ENCODE data around the gene RAB11FIP3. TPM values are rescaled to one million over a fixed set of nuclear protein-coding genes. Genes with fewer than 3 reads are reported as not detected.
"Not testable (repeated sequence)": the region's sequence is repeated elsewhere in the genome, so short reads cannot be mapped to it uniquely, and the experiment has no call there.

RAB11FIP3 gene
- total RNA-seq, 1 donor from 2014 or later = 26.5 TPM

GRCh38 chr16:489606-490005 lies 64.2 kb downstream of the RAB11FIP3 start:
- FAIRE-seq (no peak), DNase-seq (ENCODE audit: low spot score in 2 of 2) (no peak)

DNA sequence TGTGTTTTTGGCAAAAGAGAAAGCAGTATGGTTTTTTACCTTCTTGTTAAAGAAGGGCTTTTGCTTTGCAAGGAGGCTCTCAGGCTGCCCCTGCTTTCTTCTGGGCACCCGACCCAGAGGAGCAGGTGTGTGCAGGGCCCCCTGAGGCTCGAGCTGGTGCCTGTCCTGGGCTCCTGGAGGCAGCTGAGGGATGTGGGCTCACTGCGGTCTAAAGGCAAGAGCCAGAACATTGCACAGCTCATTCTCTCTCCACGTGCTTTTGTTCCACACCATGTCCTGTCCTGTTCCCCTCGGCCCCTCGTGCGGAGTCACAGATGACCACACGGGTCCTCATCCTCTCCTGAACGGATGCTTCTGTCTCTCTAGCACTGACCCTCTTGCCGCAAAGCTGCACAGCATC lies 65.3 kb downstream of the RAB11FIP3 start:
- no peak for FAIRE-seq
- DNase-seq (ENCODE audit: low spot score in 2 of 2) = no peak

DNA sequence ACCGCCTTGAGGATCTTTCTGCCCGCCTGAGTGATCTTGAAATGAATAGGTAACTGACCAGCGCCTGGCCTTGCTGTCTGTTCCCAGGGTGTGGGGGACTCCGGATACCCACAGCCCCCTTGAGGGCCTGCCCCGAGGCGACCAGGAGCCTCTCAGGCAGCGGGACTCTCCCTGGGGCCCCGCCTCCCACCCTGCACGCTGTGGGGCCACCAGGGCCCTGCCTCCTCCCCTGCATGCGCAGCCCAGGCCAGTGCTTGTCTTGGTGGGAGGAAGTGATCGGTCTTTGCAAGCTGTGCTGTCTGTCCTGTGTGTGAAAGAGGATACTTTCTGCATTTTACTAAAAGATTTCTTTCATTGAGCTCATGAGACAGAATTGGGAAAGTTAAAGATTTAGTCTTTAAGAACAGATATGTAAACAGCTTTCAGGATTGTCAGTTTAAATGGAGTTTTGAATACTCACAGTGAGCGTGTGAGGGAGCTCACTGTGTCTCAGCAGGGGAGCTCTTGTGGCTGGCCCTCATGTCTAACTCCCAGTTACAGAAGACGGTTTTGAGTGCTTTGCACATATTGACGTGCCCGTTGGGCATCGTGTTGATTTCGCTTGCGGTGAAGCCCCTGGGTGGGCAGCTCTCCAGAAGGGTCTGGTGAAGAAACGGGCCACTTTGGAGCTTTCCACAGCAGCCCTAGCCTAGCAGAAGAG lies 65.9 kb downstream of the RAB11FIP3 start:
- DNase-seq (ENCODE audit: low spot score in 2 of 2) (no peak), FAIRE-seq (no peak)

DNA sequence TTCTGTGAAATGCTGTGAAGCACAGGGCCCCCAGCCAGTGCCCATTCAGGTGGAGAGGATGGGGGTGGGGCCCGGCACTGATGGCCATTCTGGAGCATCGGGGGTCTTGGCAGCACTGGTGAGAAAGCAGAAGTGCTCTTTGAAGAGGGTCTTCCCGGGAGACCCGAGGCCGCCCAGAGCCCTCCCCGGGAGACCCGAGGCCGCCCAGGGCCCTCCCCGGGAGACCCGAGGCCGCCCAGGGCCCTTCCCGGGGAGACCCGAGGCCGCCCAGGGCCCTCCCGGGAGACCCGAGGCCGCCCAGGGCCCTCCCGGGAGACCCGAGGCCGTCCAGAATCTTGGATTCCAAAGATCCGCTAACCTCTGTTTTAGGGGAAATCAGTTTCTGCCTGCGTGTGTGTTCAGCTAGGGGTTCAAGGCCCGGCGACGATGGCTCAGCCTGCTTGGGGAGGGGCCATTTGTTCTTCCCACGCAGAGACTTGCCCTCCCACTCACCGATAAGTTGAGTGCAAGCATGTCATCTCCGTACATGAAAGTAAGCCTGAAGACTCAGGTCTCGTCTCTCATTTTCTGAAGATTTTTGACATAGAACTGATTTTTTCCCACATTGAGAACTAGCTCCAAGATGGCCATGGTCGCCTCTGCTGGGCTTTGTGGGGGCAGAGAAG lies 66.9 kb downstream of the RAB11FIP3 start:
- FAIRE-seq (no peak), DNase-seq (ENCODE audit: low spot score in 2 of 2) (no peak)

DNA sequence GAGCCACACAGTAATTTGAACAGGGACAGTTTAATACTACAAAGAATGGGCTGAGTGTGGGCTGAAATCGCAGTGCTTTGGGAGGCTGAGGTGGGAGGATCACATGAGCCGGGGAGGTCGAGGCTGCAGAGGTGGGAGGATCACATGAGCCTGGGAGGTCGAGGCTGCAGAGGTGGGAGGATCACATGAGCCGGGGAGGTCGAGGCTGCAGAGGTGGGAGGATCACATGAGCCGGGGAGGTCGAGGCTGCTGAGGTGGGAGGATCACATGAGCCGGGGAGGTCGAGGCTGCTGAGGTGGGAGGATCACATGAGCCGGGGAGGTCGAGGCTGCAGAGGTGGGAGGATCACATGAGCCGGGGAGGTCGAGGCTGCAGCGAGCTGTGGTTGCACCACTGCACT lies 69.2 kb downstream of the RAB11FIP3 start:
- not testable (repeated sequence) for FAIRE-seq; DNase-seq (ENCODE audit: low spot score in 2 of 2)

GRCh38 chr16:495127-495748 lies 69.8 kb downstream of the RAB11FIP3 start:
- no peak for FAIRE-seq
- no peak for DNase-seq (ENCODE audit: low spot score in 2 of 2)

DNA sequence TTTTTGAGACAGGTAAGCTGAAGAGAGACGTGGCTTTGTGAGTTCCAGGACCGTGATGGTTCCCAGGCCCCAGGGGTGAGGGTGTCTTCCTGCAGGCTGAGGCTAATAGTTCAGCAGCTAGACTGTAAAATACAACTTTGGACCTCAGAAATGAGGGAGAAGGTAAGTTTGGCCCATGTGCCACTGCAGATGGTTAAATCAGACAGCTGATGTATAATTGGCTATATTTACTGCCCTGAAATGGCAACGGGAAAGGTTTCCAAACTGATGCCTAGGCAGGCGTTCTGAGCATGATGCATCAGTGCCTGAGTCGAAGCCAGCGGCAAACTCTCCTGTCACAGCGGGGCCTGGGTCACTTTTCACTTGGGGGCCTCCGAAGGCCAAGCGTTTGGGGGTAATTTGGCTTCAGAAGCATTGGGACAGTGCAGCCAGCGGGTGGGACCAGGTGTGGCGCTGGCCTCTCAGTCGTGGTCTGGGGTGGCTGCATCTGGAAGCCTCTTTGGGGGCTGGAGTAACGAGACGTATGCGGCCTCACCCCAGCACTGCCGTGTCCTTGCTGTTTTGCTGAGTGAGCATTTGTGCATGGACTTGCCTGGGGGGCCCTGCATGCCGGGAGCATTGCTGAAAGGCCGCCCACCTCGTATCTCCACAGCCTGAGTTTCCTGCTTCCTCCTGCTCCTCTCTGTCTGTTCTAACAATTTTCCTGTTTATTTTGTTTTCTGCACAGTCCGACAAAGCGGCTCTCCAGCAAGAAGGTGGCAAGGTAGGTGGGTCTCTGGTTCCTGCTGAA lies 70.8 kb downstream of the RAB11FIP3 start:
- no peak for FAIRE-seq
- DNase-seq (ENCODE audit: low spot score in 2 of 2) = no peak

GRCh38 chr16:497258-497657 lies 71.8 kb downstream of the RAB11FIP3 start:
- no peak for DNase-seq (ENCODE audit: low spot score in 2 of 2)
- FAIRE-seq = no peak

DNA sequence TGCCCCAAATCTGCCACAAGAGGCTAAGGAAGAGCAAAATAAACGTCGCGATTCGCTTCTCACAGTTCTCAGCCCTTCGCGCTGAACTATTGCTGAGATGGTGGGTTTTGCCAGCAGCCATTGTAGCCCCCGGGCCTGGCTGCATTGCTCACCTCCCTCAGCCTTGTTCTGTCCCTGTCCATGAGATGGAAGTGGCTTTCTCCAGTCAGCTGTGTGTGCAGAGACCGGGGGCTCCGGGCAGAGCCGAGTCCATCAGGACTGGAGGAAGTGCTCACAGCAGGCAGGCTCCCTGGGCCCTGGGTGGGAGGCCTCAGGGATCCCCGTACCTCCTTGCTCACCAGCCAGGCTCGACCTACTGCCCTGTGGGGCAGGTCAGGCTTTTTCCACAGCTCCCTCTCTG lies 74.5 kb downstream of the RAB11FIP3 start:
- FAIRE-seq = no peak
- no peak for DNase-seq (ENCODE audit: low spot score in 2 of 2)

DNA sequence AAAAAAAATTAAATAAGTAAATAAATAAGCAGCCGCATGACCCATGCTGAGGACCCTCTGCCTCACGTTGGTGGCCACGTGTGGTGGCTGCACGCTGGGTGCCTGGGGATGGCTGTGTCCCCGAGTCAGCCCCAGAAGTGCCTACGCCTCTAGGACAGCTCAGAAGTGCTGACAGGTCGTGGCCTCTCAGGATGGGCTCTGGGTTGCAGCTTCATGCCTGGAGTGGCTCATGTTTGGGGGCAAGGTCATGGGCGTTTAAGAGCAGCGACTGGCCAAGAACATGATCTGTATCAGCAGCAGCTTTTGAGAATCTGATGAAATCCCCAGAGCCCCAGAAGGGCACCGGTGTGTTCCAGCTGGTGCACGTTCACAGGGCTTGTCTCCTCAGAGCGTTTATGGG lies 75.3 kb downstream of the RAB11FIP3 start:
- FAIRE-seq (no peak), DNase-seq (ENCODE audit: low spot score in 2 of 2) (no peak)

- no peak for DNase-seq (ENCODE audit: low spot score in 2 of 2)
- FAIRE-seq = no peak
Observed at GRCh38 chr16:502179-502943, 76.9 kb downstream of the RAB11FIP3 start.

- no peak for FAIRE-seq
- no peak for DNase-seq (ENCODE audit: low spot score in 2 of 2)
Observed at GRCh38 chr16:503150-504071, 78.0 kb downstream of the RAB11FIP3 start.

DNA sequence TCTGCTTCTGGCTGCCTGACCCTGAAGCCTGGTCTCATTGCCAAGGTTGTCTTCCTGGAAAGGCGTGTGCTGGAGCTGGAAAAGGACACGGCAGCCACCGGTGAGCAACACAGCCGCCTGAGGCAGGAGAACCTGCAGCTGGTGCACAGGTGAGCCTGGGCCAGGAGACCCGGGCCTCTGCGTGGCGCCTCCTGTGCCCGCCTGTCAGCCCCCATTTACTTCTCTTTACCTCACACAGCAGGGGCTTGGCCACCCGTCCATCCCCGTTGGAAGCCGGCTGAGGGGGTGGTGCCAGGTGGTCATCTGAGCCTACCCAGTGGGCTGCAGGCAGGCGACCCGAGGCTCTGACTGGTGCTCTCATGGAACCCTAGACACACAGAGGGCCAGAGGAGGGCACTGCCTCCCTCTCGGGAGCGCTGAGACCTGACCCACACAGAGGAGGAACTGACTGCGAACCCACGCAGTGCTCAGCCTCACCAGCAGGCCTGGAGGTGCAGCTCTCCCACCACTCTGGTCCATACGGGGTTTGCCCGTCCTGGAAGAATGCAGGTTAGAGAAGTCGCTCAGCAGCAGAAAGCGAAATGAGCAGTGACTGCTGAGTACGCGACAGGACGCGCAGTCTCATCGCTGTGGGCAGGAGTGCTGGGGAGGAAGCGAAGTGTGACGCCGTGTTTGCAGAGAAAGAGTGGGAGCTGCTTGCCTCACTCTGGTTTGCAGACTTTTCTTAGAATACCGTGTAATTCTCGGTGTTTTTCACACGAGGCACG lies 80.2 kb downstream of the RAB11FIP3 start:
- FAIRE-seq (no peak), DNase-seq (ENCODE audit: low spot score in 2 of 2) (no peak)

DNA sequence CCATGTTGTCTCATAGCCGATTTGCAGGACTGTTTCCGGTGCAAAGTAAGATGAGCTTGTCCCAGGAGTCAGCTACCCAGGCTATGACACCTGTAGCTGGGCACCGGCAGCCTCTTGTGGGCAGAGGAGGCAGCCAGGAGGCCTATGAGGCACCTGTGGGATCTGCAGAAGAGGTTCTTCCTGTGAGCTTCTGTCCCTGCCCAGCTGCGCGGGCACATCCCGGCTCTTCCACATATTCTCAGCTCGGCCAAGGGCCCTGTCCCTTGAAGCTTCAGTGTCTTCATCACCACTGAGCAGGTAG lies 80.7 kb downstream of the RAB11FIP3 start:
- DNase-seq (ENCODE audit: low spot score in 2 of 2) (no peak), FAIRE-seq (no peak)

GRCh38 chr16:507527-507926 lies 82.1 kb downstream of the RAB11FIP3 start:
- DNase-seq (ENCODE audit: low spot score in 2 of 2); FAIRE-seq: not testable (repeated sequence)

GRCh38 chr16:507996-508395 lies 82.5 kb downstream of the RAB11FIP3 start:
- DNase-seq (ENCODE audit: low spot score in 2 of 2) (no peak), FAIRE-seq (no peak)

GRCh38 chr16:508884-509736 lies 83.7 kb downstream of the RAB11FIP3 start:
- DNase-seq (ENCODE audit: low spot score in 2 of 2) (no peak), FAIRE-seq (no peak)
